HG02885 (cell line): ENCODE results near the gene RAET1G.
"Not testable (repeated sequence)": the region's sequence is repeated elsewhere in the genome, so short reads cannot be mapped to it uniquely, and the experiment has no call there.

Experiments used
- ATAC-seq: cut with Tn5 transposase; IDR thresholded peaks from one replicate; pipeline ENCODE4 v1.9.1; 2021; ENCODE audit warnings: mild to moderate bottlenecking; ENCODE audit not compliant: unreplicated experiment, poor library complexity

Gene RAET1G

DNA sequence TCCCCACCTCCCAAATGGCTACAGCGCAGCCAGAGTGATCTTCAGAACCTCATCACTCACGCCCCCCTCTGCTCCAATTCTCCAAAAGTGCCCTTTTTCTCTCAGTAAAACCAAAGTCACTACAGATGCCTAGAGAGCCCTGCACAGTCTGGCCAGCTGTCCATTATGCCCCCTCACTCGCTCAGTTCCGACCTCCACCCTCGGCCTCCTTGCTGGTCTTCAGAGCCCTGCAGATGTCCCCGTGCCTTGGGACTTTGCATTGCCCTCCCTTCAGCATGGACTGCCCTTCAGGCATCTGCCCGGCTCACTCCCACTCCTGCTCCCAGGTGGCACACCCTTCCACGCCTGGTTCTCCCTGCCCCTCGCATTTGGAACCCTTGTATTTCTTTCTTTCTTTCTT lies 24.0 kb downstream of the RAET1G start:
- ATAC-seq = no peak

DNA sequence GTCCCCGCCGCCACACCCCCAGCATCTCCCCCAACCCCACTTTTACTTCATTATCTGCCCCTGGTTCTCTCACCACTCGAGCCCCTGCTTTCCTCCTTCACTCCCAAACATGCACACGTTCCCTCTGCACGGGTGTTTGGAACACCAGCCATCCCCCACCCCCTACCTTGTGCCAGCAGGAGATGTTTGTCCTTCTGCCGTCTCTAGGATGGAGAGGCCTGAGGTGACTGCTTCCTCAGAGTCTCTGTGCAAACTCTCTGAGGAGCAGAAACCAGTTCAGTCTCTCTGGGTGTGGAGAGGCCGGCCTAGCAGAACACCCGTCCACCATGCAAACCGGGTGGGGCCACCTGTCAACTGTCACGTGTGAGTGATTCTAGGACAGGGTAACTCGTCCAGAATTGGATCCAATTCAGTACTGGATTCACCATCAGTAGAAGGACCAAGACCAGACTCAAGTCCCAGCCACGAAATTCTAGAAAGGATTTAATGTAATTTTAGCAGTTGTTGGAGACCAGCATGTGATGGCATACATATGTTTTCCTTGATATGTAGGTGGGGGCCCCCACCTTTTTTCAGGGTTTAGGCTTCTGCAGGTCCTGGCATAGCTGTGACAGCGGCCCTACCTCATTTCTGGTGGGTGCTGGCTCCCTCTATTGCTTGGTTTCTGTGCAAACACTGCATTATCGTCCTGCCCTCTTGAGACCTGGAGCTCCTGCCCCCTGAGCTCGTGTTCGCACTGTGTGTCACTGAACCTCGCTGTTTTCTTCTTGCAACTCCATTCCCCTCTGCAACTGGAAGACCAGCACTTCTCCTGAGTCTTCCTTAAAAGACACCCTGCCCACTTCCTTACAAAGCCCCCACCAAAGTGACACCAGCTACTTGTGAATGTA lies 24.8 kb downstream of the RAET1G start, which contains the start of gene RAET1E:
TSS of gene RAET1E (minus strand) at position 259 of the 890 bp plus-strand sequence. CDS start 7,212 bp downstream, outside the sequence.
- no peak for ATAC-seq

DNA sequence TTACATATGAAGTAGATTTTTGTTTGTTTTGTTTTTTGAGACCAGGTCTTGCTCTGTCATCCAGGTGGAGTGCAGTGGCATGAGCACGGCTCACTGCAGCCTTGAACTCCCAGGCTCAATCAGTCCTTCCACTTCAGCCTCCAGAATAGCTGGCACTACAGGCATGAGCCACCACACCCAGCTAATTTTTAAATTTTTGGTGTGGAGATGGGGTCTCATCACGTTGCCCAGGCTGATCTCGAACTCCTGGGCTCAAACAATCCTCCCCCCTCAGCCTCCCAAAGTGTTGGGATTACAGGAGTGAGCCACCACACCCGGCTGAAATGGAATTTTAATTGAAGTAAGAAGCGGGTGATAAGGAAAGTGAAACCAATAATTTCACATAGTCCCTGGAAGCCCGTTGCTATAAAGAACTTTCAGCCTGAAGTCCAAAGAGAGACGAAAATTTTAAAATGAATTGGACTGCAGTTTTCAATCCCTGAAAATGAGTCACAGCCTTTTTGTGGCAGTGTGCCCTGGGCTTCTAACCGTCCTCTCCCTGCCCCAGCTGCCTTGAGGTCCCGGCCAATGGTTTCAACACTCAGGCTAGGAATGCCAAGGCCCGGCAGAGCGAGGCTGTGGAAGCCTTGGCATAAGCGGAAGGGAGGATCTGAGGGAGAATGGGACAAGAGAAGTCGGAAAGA lies 25.8 kb downstream of the RAET1G start:
- no peak for ATAC-seq

DNA sequence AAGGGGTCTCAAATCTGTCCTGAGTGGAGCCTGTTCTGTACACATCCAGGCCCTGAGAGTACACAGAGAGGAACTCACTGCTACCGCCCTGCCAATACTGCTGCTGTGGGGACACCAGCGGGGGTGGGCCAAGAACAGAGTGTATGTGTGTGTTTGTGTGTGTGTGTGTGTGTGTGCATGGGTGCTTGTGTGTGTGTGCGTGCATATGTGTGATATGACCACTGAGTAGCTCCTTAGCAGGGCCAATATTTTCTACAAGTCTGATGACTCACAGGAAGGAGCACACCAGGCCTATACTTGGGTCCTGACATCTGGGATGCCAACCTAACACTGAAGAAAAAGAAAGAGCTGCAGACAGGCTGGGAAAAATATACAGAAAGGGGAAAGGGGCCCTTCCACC lies 26.4 kb downstream of the RAET1G start:
- no peak for ATAC-seq

DNA sequence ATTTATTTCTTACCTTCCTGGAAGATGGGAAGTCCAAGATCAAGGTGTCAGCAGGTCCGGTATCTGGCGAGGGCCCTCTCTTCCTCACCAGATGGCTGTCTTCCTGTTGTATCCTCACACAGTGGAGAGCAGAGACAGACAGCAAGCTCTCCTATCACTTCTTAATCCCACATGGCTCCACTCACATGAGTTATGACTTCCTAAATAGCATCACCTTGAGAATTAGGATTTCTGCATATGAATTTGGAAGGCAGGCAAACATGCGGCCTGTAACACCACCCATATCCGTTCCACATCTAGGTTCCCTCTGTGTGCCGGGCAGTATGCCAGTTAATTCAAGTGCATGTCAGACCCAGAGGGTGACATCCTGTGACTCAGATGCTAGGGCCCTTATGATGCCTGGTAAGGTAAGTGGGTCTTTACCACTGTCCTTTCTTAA lies 27.1 kb downstream of the RAET1G start:
- ATAC-seq = no peak

DNA sequence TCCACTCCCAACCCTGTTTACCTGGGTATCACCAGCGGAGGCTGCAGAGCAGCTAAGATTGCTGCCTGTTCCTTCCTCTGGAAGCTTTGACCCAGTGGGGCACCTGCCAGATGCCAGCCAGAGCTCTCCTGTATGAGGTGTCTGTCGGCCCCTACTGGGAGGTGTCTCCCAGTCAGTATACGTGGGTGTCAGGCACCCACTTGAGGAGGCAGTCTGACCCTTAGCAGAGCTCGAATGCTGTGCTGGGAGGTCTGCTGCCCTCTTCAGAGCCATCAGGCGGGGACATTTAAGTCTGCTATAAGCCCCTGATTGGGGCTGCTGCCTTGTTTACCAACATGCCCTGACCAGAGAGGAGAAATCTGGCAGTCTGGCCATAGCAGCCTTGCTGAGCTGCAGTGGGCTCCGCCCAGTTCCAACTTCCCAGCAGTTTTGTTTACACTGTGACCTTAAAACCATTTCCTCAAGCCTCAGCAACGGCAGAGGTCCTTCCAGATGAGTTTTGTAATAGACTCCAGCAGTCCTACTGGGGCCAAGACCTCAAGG lies 27.8 kb downstream of the RAET1G start:
- no peak for ATAC-seq

DNA sequence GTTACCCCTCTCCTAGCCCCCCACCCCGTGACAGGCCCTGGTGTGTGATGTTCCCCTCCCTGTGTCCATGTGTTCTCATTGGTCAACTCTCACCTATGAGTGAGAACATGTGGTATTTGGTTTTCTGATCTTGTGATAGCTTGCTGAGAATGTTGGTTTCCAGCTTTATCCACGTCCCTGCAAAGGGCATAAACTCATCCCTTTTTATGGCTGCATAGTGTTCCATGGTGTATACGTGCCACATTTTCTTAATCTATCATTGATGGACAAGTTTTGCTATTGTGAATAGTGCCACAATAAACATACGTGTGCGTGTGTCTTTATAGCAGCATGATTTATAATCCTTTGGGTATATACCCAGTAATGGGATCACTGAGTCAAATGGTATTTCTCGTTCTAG lies 31.1 kb downstream of the RAET1G start:
- not testable (repeated sequence) for ATAC-seq

DNA sequence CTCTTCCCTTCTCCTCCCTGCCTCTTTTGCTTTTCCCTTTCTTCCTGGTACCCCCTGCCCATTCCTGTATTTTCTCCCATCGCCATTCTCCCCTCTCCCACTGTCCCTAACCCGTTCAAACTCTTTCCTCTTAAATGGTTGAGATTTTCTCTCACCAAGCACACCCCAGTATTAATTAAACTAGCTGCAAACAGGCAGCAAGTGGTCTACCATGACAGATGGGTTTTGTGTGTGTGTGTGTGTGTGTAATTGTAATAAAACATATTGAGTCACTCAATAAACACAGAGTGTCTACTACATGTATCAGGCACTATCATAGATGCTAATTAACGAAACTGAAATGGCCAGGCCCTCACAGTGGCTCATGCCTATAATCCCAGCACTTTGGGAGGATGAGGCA lies 31.7 kb downstream of the RAET1G start:
- no peak for ATAC-seq

DNA sequence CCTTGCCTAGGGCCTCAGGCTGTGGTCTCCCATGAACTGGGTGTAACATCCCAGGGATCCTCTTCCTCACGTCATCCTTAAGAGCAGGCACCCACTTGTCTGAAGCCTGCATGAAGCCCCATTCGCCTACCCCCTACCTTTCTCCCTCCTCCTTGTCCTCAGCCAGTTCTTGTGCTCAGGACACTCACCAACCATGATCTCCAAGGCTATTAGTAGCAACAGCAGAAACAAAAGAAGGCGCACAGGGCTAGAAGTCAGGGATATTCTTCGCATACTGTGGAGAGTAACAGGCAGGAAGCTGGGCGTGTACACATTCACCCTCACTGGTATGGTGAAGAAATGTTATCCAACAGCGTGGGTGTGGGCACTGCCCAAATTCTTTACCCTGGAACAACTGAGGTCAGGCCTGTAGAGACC lies 32.3 kb downstream of the RAET1G start:
- ATAC-seq = no peak

DNA sequence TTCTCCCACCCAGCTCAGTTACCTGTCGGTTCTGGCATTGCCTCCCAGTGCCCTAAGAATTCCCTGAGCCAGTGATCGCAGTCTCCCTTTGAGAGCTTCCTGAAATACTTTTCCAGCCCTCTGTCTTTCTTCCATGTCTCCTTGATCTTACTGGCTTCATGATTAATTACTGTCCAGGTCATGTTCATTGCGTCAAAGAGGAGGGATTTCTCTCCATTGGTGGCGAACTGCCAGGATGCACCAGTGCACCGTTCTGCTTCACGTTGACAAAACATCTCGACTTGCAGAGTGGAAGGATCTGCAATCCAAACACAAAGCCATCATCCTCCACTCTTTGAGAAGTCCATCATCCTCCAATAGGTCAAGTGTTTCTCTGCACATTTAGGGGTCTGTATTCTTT lies 33.6 kb downstream of the RAET1G start:
- ATAC-seq = no peak

DNA sequence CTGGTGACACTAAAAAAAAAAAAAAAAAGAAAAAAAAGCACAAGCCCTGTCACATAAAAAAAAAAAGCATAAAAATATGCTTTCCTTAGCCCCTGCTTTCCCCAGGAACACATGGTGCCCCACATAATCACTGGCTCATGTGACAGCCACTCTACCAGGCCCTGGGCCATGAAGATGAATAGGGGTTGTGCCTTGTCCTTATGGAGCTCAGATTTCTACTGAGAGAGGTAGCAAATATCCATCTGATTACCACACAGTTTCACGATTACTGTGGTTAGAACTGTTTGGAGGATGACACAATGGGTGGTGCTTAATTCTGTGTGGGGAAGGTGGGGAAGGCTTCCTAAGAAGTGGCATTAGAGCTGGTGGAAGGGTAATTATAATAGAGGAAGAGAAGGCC lies 34.3 kb downstream of the RAET1G start:
- ATAC-seq = no peak

DNA sequence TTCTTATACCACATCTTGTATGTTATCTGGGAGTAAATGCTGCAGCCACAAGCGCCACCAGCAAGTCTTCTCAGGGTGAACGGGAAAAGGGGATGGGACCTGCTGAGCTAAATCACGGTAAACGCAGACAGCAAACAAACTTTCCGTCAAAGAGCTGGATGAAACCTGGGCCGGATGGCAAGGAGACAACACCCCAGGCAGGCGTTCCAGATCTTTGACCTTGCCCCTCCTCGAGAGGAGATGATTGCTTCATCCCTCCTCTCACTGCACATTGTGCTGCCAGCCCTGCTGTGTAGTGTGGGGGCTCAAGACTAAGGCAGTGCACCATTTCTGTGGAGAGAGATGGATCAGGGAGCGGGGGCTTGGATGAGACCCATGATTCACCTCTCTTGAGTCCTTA lies 34.8 kb downstream of the RAET1G start:
- ATAC-seq = no peak

DNA sequence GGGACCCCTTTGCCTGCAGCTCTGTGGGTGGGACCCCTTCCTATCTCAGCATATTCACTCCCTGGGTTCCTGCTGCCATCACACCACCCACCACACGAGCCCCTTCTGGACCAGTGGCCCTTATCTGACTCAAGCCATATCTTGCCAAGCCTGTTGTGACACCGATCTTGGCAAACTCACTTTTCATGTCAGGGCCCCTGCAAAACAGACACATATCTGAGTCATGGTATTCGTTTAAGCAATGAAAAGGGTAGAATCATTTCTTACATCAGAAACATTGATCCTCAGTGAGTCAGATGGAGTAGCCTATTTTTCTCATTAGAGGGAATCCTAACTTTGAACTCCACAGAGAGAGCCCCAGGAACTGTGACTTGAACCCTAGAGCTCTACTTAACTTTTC lies 35.6 kb downstream of the RAET1G start:
- no peak for ATAC-seq

DNA sequence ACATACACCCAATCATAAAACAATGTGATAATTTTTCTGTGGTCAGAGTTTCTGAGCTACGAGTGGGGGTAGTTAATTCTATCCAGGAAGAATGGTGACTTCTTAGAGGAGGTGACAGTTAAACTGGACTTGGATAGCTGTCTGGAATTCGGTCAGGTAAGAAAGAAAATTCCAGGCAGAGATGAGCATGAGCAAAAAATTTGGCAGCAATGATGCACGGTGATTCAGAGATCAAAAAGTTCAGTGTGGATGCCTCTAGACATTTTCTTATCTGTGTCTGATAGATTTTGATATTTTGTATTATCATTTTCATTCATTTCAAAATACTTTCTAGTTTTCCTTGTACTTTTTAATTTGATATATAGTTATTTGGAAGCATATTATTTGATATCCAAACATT lies 37.0 kb downstream of the RAET1G start:
- ATAC-seq = no peak

DNA sequence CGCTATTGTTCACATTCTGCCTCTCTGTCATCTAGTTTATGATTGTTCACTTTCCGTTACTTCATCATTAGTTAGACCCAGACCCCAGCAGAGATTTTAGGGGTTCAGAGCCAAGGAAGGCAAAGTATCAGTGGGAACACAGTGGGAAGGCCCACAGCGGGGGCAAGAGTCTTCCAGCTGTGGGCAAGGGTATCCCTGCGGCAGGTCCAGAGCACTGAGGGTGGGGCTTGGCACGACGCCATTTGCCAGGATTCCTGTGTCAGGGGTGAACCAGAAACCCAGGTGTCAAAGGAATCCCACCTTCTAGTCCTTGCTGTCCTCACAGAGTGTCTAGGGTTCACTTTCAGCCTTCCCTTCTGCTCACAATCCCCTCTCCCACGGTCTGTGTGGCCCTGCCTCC lies 38.3 kb downstream of the RAET1G start:
- no peak for ATAC-seq

DNA sequence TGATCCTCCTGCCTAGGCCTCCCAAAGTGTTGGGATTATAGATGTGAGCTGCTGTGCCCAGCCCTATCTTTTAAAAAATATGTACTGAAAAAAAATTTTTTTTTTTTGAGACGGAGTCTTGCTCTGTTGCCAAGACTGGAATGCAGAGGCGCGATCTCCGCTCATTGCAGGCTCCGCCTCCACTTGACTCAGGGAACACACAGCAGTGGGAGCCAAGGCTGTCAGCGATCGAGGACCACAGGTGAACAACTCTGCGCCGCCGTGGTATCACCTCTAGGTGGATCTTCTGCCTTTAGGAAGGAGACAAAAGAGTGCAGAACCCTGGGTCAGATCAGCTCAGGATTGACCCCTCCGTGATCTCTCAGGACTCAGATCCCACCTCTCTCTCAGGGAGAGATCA lies 38.7 kb downstream of the RAET1G start:
- no peak for ATAC-seq

DNA sequence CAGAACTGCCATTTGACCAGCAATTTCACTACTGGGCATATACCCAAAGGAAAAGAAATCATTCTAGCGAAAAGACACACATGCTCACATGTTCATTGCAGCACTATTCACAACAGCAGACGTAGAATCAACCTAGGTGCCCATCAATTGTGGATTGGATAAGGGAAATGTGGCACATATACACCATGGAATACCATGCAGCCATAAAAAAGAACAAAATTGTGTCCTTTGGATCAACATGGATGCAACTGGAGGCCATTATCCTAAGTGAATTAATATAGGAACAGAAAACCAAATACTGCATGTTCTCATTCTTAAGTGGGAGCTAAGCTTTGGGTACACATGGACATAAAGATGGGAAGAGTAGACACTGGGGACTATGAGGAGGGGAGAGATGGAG lies 41.1 kb downstream of the RAET1G start:
- no peak for ATAC-seq

DNA sequence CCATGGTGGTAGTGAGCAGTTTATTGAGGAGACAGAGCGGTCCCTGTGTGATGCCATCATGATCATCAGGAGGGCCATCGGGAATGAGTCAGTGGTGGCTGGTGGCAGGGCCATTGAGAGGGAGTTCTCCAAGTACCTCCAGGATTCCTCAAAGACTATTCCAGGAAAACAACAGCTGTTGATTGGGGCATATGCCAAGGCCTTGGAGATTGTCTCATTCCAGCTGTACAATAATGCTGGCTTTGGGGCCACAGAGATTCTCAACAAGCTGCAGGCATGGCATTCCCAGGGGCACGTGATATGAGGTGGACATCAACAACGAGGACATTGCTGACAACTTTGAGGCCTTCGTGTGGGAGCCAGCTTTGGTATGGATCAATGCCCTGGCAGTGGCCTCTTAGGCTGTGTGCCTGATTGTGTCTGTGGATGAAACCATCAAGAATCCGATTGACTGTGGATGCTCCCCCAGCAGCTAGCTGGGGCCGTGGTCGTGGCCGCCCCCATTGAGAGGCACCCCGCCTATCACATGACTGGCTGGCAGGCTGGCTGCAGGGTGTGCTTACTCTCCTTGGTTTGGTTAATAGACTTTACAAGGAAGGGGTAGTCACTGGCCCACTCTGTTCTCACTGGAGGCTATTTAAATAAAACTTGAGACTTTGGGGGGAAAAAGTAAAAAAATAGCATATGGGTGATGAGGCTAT lies 41.7 kb downstream of the RAET1G start:
- ATAC-seq = no peak

DNA sequence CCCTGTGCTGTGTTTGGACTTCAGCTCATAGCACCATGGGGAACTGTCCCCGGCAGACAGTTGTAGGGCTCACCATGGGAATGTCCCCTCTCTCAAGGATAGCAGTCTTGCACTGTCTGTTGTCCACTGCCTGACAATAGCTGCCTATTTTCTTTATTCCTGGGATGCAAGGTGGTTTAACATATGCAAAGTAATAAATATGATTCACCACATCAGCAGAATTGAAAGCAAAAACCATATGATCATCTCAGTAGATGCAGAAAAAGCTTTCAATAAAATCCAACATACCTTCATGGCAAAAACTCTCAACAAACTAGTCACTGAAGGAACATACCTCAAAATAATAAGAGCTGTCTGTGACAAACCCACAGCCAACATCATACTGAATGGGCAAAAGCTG lies 45.3 kb downstream of the RAET1G start:
- ATAC-seq = no peak

DNA sequence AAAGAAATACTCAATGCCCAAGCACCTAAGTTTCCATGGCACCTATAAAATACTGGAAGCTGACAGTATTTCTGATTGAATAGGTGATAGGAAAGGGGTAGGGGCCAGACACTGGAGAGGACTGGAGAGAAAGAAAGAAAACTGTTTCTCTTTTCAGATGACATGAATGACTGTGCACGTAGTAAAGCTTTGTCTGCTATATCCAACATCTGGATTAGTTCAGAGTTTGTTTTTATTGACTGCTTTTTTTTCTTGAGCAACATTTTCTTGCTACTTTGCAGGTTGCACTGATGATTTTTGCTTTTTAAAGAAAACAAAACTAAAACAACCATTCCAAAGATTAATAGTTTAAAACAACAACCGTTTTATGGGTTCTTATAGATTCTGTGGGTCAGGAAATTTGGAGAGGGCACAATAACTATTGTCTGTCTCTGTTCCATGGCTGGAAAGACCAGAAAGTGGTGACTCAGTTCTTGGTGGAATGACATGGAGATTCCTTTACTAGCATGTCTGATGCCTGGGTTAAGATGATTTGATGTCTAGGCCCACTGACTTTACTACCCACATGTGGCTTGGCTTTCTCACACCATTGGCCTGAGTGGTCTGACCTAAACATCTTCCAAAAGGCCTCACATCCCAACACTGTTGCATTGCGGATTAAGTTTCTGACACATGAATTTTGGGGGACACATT lies 46.5 kb downstream of the RAET1G start:
- no peak for ATAC-seq
